GM20000 (cell line): ENCODE measurements around the gene LCORL.
A peak's percentile ranks its signal among the peaks of the same experiment; 100 is the strongest.
"Not testable (repeated sequence)": the region's sequence is repeated elsewhere in the genome, so short reads cannot be mapped to it uniquely, and the experiment has no call there.

ENCODE experiments used
- DNase-seq: peaks from one replicate; pipeline ENCODE4 v3.0.0; 2012; ENCODE audit warnings: low spot score
- TF ChIP-seq, protein P1 (sequence below): IDR thresholded peaks from 2 replicates; pipeline ENCODE4 v1.5.1; 2012; ENCODE audit warnings: mild to moderate bottlenecking, control low read depth; ENCODE audit errors: extremely low read depth, missing control alignments

Gene LCORL

DNA sequence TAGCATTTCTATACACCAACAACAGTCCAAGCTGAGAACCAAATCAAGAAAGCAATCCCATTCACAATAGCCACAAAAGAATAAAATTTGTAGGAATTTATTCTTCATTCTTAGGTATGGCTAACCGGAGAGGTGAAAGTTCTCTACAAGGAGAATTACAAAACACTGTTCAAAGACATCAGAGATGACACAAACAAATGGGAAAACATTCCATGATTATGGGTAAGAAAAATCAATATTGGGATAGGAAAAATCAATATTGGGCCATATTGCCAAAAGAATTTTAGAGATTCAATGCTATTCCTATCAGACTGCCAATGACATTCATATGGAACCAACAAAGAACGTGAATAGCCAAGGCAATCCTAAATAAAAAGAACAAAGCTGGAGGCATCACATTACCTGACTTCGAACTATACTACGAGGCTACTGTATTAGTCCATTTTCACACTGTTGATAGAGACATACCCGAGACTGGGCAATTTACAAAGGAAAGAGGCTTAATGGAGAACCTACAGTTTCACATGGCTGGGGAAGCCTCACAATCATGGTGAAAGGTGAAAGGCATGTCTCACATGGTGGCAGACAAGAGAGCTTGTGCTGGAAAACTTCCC, 161.7 kb downstream of the LCORL start:
- TF ChIP-seq, protein P1, sequence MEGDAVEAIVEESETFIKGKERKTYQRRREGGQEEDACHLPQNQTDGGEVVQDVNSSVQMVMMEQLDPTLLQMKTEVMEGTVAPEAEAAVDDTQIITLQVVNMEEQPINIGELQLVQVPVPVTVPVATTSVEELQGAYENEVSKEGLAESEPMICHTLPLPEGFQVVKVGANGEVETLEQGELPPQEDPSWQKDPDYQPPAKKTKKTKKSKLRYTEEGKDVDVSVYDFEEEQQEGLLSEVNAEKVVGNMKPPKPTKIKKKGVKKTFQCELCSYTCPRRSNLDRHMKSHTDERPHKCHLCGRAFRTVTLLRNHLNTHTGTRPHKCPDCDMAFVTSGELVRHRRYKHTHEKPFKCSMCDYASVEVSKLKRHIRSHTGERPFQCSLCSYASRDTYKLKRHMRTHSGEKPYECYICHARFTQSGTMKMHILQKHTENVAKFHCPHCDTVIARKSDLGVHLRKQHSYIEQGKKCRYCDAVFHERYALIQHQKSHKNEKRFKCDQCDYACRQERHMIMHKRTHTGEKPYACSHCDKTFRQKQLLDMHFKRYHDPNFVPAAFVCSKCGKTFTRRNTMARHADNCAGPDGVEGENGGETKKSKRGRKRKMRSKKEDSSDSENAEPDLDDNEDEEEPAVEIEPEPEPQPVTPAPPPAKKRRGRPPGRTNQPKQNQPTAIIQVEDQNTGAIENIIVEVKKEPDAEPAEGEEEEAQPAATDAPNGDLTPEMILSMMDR: no peak

GRCh38 chr4:17854036-17854435, 167.5 kb downstream of the LCORL start:
- no peak for DNase-seq
- TF ChIP-seq, protein P1: no peak

More for the DNA sequence above, 161.7 kb downstream of the LCORL start:
- DNase-seq: no peak

DNA sequence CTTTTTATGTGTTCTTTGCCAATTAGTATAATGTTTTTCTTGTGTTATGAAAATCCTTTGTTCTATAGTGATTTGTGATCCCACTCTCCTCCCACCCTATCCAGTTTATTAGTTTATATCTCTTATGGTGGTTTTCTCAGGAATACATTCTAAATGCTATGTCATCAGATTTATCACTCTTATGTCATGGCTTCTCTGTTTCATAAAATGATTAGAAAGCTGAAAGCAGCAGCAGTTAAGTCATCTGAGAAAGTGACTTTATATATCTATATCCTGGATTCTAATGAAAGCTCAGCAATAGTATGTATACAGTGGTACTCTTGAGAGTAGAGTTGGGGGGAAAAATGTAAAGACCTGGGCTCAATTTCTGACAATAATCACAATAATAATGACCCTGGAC, 169.6 kb downstream of the LCORL start:
- TF ChIP-seq, protein P1: no peak
- no peak for DNase-seq

DNA sequence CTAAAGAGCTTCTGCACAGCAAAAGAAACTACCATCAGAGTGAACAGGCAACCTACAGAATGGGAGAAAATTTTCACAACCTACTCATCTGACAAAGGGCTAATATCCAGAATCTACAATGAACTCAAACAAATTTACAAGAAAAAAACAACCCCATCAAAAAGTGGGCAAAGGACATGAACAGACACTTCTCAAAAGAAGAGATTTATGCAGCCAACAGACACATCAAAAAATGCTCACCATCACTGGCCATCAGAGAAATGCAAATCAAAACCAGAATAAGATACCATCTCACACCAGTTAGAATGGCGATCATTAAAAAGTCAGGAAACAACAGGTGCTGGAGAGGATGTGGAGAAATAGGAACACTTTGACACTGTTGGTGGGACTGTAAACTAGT, 171.3 kb downstream of the LCORL start:
- not testable (repeated sequence) for DNase-seq

GRCh38 chr4:17846266-17846665, 175.3 kb downstream of the LCORL start:
- TF ChIP-seq, protein P1: no peak
- DNase-seq: no peak

GRCh38 chr4:17823871-17824669, 197.5 kb downstream of the LCORL start:
- TF ChIP-seq, protein P1: no peak
- no peak for DNase-seq

DNA sequence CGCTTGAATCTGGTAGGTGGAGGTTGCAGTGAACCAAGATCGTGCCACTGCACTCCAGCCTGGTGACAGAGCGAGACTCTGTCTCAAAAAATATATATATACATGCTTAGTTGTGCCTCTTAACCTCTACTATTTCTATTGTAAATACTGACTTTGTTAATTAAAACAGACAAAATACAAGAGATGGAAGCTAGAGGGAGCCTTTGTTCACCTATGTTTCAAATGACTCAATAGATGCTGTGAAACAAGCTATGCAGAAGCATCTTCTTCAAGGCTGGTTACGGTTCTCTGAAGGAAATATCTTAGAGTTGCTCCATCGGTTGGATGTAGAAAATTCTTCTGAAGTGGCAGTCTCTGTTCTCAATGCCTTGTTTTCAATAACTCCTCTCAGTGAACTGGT, 204.5 kb downstream of the LCORL start:
- peak; percentile 33 for DNase-seq
- TF ChIP-seq, protein P1: peak; percentile 37
